Activated T-cell treated with anti-CD3 and anti-CD28 coated beads for 24 hours (primary cell): ENCODE measurements around the gene TACR1.
"Not testable (repeated sequence)": the region's sequence is repeated elsewhere in the genome, so short reads cannot be mapped to it uniquely, and the experiment has no call there.

Source experiments
- DNase-seq: peaks from one replicate; pipeline ENCODE4 v3.0.0-alpha.2; 2020; ENCODE audit warnings: low read depth

The TACR1 gene

DNA sequence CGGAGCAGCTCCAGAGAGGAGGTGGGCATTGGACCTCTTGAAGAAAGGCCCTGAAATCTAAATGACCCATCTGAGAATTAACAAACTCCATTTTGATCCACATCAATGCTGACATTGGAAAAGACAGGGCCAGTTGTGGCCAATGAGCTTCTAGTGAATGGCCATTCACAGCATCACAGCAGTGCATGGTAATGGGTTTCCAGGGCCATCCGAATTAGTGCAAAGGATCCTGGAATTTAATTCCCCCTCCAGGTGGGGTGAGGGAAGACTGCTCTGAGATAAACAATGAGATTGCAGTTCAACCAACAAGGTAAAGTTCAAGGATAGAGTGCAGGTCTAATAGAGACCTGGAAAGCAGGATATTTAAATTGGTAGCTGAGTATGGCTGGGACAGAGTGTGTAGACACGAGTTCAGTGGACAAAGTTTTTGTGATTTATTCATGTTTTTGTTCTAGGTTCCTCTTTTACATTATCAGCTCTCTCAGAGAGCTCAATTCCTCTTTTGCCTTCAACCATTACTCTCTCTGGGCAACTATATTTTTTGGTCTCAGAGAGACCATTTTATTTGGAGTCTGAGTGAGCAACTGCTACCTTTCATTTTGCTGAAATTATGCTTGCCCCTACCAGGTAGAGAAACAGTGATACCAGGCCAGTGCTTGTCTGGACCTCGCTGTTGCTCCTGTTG lies 5.0 kb downstream of the TACR1 start:
- DNase-seq, result no peak

DNA sequence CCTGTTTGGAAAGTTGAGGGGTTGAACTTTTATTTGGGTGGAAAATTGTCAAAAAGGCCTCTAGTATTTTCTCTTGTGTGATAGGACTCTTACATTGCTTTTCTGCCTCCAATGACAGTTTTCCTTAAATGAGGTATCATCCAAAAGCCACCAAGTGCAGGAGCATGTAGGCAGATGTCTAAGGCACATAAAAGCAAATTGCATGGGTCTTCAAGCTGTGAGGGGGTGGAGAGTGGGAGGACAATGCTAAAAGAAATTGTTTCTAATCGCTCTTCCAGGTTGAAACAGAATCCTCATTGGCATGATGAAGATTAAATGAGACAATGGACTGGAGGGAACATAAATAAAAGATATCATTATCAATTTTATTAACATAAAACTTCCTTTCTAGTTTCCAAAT lies 6.8 kb downstream of the TACR1 start:
- DNase-seq, result no peak

DNA sequence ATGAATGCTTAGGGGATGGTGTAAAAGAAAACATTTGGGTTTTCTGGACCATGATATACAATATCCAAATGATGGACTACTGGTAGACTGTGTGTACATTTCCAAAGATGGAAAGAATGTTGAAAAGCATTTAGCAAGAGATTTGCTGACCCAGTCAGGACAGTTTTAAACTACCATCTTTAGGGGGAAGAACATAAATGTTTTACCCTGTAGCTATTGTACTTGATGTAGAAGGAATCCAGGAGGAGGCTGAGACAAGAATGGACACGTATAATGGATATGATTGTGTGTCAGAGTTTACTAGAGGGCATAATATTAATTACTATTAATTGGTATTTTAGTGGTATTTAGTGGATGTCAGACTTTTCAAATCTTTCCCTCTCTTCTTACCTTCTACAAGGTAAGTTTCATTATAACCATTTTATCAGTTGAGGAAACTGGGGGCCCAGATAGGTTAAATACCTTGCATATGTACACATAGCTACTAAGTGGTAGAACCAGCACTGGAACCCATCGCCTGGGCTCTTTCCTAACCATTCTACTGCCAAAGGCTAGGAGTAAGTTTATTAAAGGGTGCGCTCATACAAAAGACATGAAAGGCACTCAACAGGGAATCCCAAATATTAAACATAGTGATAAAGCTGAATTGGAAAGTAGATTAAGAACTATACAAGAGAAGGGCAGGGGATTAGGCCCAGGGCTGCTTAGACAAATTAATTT lies 8.9 kb downstream of the TACR1 start:
- DNase-seq, result no peak

DNA sequence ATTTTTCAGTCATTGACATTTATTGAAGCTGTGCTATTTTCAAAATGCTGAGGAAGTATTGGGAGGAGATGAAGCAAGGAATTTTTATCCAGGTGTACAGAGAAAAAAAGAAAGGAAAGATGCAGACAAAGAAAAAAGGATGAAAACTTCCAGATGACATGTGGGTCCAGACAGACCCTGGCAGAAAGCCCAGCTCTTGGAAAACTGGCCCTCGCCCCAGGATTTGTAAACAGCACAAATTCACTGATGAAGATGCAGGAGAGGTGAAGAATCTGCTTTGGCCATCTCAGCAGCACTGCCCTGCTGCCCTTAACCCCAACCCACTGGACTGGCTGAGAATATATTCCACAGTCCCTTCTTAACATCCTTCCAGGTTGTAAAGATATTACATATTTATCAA lies 12.5 kb downstream of the TACR1 start:
- DNase-seq, result no peak

DNA sequence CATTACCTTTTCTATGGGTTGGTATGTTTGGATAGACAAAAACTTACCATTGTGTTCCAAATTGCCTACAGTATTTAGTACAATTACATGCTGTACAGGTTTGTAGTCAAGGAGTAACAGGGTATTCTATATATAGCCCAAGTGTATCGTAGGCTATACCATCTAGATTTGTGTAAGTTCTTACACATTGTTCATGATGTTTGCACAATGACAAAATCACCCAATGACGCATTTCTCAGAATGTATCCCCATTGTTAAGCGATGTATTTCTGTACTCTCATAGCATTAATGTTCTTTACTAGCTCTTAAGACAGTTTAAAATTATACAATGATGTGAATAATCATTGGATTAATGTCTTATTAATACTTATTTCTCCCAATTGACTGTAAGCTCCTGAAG lies 16.7 kb downstream of the TACR1 start:
- DNase-seq, result no peak

DNA sequence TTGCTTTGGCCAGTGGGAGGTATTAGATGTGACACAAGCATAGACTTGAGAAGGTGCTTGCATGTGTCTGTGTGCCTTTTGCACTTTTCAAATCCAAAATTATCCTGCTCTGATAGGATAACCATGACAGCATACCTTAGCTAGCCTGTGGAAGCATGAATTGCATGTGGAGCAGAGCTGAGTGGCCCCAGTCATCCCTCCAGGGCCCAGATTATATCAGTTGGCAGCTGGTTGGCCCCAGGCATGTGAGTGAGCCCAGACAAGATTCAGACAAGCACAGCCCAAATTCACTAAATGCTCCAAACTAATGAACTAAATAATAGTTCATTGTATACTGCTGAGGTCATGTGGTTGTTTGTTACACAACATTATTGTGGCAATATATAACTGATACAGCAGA lies 18.8 kb downstream of the TACR1 start:
- DNase-seq, result no peak

DNA sequence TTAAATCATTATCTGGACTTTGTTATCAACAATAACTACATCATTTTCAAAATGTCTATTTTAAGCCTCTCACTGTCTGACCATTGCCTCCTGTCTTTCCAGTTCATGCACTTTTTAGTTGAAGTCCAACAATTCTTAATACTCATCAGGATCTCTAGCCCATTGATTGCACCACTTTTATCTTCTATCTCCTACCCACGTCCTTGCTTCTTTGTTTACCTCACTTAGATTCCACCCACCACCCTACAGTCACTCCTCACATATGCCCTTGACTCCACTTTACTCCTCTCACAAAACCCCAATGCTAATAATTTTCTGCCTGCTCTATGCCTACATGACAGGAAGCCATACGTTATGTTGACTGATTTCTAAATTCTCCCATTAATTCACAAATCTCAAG lies 21.9 kb downstream of the TACR1 start:
- no peak for DNase-seq

DNA sequence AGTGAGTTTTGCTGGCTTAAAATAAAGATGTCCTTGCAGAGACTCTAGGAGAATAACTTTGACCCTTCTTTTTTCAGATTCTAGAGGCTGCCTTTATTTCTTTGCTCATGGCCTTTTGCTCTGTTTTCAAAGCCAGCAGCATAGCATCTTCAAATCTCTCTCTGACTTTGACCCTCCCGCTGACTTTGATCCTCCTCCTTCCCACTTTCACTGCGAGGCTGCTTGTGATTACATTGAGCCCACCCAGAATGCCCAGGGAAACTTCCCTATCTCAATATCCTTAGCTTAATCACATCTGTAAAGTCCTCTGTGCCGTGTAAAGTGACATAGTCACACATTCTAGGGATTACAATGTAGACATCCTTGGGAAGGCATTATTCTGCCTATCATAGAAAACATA lies 23.9 kb downstream of the TACR1 start:
- no peak for DNase-seq

DNA sequence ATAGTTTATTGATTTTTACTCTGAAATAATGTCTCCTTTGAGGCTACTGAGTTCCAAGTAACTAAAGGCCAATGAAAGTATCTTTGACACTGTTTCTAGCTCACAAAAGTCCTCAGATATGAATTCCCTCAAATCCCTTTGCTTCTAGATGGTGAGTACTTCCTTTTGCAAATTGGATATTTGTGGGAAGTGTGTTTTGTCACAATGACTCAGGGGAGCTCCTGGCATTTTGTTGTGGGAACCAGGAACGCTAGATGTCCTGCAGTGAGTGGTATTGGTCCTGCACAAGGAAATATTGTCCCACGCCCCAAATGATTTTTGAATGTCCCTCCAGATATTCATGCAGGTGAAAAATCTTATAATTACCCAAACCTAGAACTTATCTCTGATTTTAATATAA lies 24.3 kb downstream of the TACR1 start:
- DNase-seq, result no peak

DNA sequence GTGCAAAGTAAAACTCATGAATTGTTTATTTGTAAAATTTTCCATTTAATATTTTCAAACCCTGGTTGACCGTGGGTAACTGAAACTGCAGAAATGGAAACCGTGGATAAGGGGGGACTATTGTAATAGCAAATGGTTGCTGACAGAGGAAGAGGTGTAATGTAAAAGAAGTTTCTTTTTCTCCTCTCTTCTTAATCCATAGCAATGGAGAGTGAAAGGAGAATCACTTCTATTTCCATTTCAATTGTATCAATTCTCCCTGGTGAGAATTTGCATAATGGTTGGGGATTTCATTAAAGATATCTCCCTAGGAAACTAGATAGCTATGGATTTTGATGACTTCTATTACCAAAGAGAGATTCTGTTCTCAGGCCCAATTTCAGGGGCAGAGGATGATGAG lies 24.8 kb downstream of the TACR1 start:
- DNase-seq, result no peak

DNA sequence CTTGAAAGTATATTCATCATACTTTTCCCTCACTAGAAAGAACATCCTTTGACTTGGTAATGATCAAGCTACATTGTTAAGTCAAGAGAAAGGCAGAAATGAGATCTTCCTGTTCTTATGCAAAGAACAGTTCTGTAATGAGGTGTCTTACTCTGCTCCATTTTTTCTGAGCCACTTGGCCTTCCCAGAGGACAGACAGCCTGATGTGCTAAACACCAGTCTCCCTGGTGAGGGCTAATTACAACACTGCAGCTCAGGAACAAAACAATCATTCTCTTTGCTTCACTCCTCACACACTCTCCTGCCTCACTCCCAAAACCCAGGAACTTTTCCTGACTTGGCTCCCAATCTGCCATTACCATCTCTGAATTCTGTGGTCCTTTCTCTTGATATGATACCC lies 25.6 kb downstream of the TACR1 start:
- DNase-seq, result no peak

DNA sequence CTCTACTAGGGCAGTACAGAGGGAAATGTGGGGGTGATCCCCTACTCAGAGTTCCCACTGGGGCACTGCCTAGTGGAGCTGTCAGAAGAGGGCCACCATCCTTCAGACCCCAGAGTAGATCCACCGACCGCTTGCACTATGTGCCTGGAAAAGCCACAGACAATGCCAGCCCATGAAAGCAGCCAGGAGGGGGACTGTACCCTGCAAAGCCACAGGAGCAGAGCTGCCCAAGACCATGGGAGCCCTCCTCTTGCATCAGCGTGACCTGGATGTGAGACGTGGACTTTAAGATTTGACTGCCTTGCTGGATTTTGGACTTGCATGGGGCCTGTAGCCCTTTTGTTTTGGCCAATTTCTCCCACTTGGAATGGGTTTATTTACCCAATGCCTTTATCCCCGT lies 27.9 kb downstream of the TACR1 start:
- DNase-seq, result not testable (repeated sequence)

DNA sequence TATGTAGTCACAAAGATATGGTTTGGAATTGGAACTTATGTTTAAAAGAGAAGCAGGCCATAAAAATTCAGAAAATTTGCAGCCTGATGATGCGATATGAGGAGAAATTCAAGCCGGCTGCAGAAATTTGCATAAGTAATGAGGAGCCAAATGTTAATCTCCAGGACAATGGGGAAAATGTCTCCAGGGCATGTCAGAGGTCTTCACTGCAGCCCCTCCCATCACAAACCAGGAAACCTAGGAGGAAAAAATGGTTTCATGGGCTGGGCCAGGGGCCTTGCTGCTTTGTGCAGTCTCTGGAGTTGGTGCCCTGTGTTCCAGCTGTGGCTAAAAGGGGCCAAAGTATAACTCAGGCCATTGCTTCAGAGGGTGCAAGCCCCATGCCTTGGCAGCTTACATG lies 28.4 kb downstream of the TACR1 start:
- no peak for DNase-seq

DNA sequence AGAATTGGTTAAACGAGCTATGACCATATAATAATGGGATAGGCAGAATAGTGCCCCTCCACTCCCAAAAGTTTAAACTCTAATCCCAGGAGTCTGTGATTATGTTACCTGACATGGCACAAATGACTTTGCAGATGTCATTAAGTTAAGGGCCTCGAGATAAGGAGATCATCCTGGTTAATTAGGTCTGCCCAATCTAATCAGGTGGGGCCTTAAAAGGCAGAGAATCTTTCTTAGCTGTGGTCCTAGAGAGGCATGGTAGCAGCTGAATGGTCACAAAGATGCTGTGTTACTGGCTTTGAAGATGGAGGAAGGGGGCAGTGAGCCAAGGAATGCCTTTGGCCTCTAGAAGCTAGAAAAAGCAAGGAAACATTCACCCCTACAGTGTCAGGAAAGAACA lies 31.1 kb downstream of the TACR1 start:
- DNase-seq, result no peak

DNA sequence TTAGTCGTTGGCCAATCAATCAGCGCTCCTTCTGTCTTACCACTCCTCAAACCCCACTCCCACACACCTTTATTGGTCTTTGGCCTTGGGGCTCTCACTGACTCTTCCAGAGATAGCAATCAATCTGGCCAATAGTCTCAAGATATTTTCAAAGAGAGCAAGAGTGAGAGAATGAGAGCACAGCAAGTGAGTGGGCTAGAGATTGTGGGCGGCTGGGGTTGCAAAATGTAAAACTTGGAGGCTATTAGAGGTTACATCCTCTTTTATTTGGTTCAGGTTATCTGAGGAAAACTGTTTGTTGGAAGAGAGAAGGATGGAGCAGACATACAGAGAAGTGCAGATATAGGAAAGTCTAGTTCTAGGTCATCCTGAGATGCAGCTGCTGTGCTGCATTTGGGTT lies 32.8 kb downstream of the TACR1 start:
- no peak for DNase-seq

DNA sequence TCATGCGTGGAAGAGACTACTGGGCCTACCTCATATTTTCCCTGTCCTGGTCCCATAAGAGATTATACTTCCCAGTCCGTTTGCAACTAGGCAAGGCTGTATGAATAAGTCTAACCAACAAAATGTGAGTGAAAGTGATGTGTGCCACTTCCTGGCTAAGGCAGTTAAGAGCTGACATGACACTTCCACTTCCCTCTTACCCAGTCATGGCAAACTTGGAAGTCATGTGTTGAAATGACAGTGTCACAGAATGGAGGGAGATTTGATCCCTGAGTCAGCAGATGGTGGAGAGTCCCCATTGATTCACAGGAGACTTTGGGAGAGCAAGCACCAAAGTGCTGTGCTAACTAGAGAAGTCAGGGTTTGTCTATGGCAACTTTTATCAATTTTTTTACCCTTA lies 36.4 kb downstream of the TACR1 start:
- DNase-seq, result no peak

DNA sequence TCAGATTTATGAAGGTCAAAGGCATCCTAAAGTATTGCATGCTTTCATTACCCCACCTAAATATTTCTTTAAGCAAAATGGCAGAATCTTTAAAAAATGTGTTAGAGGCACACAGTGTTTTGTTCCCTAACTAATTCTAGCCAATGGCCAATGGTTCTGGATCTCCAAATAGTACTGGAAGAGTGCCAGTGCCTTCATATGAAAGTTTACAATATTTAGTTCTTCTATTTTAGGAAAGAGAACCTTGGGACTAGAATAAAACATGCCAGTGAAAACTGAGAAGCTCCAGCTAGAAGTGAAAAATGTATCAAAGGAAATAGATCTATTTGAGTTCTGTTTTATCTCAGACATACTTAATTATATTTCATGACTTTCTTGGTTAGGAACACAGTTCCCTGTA lies 37.1 kb downstream of the TACR1 start:
- DNase-seq, result no peak

DNA sequence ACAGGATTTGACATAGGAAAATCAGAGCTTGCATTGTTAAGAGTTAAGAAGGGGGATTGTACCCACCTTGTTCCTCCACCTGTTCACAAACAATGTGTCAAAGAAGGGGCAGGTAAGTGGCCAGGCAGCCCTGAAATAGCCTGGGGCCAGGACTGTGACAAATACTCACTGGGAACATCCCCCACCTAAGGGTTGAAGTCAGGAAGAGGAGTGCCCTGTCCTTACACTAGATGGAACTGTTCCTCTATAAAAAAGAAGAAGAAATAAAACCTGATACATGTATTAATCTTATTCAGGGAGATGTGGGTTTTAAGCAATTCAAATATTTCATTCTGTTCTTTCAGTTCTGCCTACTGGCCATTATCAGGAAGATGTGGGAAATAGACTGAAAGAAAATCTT lies 41.9 kb downstream of the TACR1 start:
- no peak for DNase-seq

DNA sequence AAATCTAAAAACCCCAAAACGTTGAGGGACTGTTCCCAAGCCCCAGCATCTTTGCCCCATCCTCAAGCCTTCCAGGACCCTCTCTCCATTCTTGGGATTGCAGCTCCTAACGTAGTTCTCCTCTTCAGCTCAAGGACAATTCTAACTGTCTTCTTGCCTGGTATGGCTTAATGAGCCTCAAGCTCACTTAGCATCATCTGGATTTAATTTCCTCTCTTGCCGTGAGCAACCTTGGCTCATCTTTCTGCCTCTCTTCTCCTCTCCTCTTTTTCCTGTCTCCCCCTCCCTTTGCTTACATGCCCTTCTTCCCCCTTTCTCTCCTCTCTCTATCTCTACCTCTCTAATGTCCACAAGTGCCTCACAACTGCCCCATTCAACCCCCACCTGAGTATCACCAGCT lies 44.2 kb downstream of the TACR1 start:
- no peak for DNase-seq

DNA sequence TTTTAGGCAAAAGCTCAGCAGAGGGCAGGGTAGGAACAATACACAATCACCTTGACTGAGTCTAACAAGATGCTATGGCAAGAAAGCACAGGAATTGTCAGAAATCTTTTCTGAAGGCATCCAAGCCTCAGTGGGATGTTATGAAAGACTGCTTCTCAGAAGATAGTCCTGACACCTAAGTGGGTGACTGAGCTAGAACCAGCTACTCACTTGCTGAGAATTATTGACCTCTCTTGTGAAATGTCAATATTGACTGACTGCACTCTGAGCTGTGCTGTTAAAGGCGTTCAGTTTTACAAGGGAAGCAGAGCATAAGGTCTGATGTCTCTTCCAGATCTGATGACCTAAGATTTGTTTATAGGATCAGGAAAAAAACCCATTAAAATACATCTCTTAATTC lies 46.1 kb downstream of the TACR1 start:
- DNase-seq, result no peak

DNA sequence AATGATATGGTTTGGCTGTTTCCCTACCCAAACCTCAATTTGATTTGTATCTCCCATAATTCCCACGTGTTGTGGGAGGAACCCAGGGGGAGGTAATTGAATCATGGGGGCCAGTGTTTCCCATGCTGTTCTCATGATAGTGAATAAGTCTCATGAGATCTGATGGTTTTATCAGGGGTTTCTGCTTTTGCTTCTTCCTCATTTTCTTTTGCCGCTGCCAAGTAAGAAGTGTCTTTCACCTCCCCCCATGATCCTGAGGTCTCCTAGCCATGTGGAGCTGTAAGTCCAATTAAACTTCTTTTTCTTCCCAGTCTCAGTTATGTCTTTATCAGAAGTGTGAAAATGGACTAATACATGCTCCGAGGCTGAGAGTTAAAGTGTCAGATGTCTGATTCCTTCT lies 47.1 kb downstream of the TACR1 start:
- DNase-seq, result not testable (repeated sequence)

DNA sequence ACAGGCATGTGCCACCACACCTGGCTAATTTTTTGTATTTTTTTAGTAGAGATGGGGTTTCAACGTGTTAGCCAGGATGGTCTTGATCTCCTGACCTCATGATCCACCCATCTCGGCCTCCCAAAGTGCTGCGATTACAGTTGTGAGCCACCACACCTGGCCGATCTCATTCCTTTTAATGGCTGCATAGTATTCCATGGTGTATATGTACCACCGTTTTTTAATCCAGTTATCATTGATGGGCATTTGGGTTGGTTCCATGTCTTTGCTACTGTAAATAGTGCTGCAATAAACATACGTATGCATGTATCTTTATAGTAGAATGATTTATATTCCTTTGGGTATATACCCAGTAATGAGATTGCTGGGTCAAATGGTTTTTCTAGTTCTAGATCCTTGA lies 51.4 kb downstream of the TACR1 start:
- DNase-seq, result not testable (repeated sequence)

DNA sequence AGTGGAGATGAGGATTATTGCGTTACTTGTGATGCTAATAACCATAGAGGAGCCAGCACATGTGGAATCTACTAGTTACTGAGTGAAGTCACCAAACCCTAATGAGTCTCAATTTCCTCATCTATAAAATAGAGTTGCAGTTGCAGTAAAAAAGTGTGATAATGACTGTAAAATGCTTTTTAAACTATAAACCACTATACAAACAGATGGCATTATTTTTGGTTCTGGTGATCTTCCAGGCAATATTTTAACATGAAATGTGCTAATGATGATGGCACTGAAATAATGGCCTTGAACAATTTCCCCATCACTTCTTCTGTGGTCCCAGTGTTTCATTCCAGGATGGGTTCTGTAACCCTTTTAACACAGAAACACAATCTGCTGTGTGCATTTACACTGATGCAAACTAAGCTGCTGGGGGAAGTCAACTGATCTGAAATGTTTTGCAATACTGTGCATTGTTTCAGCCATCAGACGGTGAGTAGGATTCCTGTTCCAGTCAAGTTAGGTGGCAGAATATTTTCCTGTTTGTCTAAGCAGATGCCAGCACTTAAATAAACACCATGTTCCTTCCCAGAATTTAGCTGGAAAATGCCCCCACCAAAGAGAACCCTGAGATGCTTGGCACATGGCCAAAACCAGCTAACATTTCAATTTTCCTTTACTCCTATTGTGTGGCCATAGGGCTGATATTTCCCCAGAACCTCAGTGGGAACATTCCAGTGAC lies 52.6 kb downstream of the TACR1 start:
- DNase-seq, result no peak
